ENCODE data around the gene MAP2.

The MAP2 gene

GRCh38 chr2:209445485-209445884 lies 21.6 kb downstream of the MAP2 start:
- ATAC-seq (replicated peaks) (no peak), DNase-seq (no peak)
- Mint-ChIP-seq H3K36me3 (no peaks in the 10 kb centered on the region), H3K9me3 (no peaks in the 10 kb centered on the region), H3K27ac (no peak overlapping the region), H3K4me3 (no peak overlapping the region), H3K4me1 (no peaks in the 10 kb centered on the region), H3K27me3 (no peaks in the 10 kb centered on the region)

DNA sequence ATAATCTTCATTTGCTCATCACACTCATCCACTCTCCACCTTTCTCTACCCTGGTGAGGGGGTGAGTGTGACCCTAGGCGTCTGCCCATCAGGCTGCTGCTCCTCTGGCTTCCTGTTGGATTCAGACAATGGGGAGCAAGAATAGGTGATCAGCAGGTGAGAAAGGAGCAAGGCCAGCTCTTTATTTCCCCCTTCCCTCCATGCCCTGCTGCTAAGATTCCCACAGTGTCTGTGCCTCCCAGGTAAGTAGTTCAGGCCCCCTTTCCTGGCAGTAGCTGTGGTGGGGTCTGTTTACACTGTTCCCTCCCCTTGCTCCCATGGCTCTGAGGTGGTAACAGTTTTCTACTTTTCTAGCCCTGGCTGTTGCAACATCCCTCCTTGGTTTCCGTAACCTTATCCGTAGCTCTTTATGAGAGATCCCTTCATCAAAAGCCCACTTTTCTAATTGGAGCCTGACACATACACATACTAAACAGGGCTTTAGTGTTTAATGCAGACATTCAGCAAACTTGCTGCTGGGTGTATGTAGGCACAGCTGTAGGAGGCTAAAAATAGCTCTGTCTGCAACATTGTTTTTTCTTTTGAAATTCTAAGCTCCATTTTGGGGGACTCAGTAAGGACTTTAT lies 27.5 kb downstream of the MAP2 start:
- Mint-ChIP-seq H3K36me3 (no peaks in the 10 kb centered on the region), H3K4me1 (peaks cover 0 to 1% of the 10 kb centered on the region in 2 donors), H3K27ac (no peak overlapping the region), H3K27me3 (no peaks in the 10 kb centered on the region), H3K9me3 (no peaks in the 10 kb centered on the region), H3K4me3 (no peak overlapping the region)
- ATAC-seq (replicated peaks) (no peak), DNase-seq (no peak)

DNA sequence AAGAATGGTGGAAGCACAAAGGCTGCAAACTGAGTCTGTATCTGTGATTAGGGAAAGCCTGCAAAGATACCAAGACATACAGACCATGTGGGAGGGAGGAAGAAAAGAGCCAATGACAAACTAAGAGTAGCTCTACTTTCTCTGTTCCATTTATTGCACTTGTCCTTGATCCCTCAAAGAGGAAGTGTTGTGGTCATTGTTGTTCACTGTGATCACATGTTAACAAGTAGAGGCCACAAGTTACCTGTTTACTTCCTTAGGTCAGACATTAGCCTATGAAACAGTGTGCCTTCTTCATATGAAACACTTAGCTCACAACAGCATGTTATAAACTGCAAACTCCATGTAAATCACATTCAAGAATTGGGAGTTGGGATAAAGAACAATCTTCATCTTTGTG lies 32.6 kb downstream of the MAP2 start:
- Mint-ChIP-seq H3K27ac (no peak overlapping the region), H3K9me3 (no peaks in the 10 kb centered on the region), H3K4me1 (peaks cover 0 to 2% of the 10 kb centered on the region in 2 donors), H3K36me3 (no peaks in the 10 kb centered on the region), H3K27me3 (no peaks in the 10 kb centered on the region), H3K4me3 (no peak overlapping the region)
- DNase-seq (no peak), ATAC-seq (replicated peaks) (peak; percentile 25 to 33)

DNA sequence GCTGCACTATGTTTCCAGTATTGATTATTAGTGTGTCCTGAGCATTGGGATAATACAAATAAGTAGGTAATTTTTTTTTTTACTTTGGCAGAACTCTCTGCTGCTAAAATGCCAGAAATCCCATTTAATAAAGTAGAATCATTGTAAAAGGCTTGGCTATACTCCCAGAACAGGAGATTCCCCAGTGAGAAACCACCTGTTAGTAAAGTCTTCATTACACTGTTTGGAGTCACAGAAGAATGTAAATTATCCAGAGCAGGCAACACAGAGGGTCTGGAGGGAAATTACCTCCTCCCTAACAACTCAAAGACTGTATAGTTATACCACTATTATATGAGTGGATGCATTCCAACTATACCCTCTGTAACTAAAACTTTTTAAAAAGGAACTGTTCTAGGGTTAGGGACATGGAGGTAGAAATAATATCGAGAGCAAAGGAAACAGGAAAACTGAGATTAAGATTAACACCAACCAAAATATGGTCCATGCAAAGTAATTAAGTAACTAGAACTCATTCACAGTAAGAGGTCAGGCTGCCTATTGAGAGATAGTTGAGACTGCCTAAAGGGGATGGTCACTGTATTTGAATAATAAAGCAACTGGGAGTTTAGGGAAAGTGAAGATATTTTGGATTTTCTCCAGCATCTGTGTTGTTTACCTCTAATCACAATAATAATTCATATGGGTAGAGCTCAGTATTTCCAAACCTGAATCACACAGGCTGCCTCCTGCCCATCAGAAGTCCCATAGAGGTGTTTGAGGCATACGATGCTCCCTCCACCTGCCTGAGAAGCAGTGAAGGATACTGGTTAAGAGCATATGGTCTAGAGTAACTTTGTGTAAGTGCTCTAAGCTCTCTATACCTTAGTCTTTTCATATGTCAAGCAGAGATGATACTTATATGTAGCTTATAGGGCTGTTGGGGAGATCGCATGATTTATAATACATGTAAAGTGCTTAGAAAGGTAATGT lies 34.4 kb downstream of the MAP2 start:
- Mint-ChIP-seq H3K36me3 (no peaks in the 10 kb centered on the region), H3K4me3 (no peak overlapping the region), H3K9me3 (no peaks in the 10 kb centered on the region), H3K27ac (no peak overlapping the region), H3K27me3 (no peaks in the 10 kb centered on the region), H3K4me1 (peaks cover 0 to 2% of the 10 kb centered on the region in 2 donors)
- DNase-seq: no peak
- ATAC-seq (replicated peaks): no peak

DNA sequence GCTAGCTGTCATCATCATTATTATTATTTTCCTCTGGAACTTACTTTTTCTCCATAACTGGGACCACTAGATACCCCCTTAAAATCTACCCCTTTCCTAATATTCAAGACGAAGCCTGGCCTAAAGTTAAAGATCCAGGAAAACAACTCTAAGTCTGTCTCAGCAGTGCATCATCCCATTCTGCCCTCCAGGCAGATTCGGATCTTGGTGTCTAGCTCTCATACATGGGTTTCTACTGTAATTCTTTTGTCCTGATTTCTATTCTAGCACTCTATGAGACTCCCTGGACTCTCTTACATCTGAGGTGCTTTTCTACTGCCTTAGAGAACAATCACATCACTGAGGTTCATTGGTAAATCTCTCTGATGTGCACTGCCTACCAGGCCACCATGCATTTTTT lies 35.5 kb downstream of the MAP2 start:
- Mint-ChIP-seq H3K27me3 (no peaks in the 10 kb centered on the region), H3K9me3 (no peaks in the 10 kb centered on the region), H3K27ac (no peak overlapping the region), H3K4me1 (peaks cover 0 to 4% of the 10 kb centered on the region in 2 donors), H3K4me3 (no peak overlapping the region), H3K36me3 (no peaks in the 10 kb centered on the region)
- DNase-seq: no peak
- no peak for ATAC-seq (replicated peaks)

DNA sequence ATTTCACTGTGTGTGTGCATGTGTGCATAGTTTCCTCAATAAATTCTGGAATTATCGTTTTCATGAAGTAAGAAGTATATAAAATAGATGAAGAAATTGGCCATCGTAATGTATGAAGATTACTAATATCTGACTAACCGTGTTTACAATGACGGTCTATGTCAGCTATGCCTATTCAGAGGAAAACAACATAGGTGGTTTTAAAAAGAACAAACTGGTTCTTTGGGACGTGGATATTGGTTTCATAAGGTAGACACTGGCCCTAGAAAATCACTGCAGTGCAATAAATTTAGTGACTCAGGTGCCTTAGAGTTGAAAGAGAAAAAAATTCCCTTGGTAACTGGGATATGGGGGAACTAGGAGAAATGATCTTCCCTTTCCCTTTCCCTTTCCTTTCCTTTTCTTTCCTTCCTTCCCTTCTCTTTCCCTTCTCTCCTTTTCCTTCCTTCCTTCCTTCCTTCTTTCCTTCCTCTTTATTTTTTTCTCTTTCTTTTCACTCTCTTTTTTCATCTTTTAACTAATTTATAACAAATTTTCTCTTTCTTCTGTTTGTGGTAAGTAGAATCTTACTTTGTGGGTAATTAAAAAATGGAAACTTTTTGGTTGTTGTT lies 36.4 kb downstream of the MAP2 start:
- no peaks in the 10 kb centered on the region for H3K9me3 Mint-ChIP-seq
- H3K36me3 Mint-ChIP-seq: no peaks in the 10 kb centered on the region
- DNase-seq (no peak), ATAC-seq (replicated peaks) (no peak)
- no peaks in the 10 kb centered on the region for H3K27me3 Mint-ChIP-seq
- peaks cover 0 to 4% of the 10 kb centered on the region in 2 donors for H3K4me1 Mint-ChIP-seq
- H3K4me3 Mint-ChIP-seq: no peak overlapping the region
- H3K27ac Mint-ChIP-seq: no peak overlapping the region

DNA sequence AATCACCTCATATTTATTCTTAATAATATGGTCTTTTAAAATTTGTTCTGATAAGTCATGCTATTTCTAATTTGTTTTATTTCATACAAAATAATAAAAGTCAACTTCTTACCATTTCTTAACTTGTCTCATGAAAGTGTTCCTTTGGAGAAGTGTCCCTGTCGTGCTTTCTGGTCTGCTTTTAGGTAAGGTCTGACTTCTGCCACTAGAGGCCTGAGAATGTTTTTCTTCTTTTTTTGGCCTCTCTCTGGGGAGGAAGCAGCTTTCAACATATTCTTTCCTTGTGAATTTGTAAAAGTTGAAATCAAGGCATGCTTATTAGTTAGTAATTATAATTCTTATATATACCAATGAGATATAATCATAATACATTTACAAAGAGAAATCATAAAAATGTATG lies 39.4 kb downstream of the MAP2 start:
- peak; percentile 44 to 45 for ATAC-seq (replicated peaks)
- Mint-ChIP-seq H3K9me3 (no peaks in the 10 kb centered on the region), H3K27me3 (no peaks in the 10 kb centered on the region), H3K4me1 (peaks cover 0 to 2% of the 10 kb centered on the region in 2 donors), H3K27ac (no peak overlapping the region), H3K4me3 (no peak overlapping the region), H3K36me3 (no peaks in the 10 kb centered on the region)
- no peak for DNase-seq

DNA sequence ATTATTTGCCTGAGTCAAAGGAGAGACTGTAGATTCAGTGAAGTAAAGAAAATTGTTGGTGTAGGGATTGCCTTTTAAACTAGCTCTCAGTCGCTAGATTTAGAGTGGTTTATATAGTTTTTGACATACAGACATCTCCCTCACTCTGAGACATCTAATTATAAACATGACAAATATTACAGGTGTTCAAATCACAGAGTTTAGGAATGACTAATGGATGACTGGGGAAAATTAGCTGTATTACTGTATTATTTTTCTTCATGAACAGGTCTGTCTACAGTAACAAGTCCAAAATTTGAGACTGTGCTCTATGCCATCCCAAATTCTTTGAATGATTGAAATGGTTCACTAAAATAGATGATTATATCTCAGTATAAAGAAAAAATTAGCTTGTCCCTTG lies 40.0 kb downstream of the MAP2 start:
- ATAC-seq (replicated peaks) (no peak), DNase-seq (no peak)
- no peaks in the 10 kb centered on the region for H3K9me3 Mint-ChIP-seq
- H3K36me3 Mint-ChIP-seq: no peaks in the 10 kb centered on the region
- H3K4me3 Mint-ChIP-seq: no peak overlapping the region
- H3K27ac Mint-ChIP-seq: no peak overlapping the region
- peaks cover 0 to 2% of the 10 kb centered on the region in 2 donors for H3K4me1 Mint-ChIP-seq
- H3K27me3 Mint-ChIP-seq: no peaks in the 10 kb centered on the region

DNA sequence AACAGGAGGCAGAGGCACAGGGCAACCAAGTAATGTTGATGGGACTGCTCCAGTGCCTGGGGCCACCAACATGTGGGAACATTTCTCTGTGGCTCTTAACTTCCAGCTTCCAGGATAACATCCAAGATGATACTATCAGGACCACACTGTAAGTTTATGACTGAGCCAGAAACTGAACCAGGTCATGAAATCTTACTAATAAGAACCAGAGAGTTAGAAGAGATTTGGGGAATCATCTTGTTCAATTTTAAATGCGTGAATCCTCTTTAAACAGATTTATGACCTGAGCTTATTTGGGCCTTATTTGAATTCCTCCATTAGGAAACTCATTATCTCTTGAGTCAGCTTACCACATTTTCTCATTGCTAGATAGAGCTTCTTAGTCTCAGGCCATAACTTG lies 45.0 kb downstream of the MAP2 start:
- DNase-seq (no peak), ATAC-seq (replicated peaks) (no peak)
- no peaks in the 10 kb centered on the region for H3K36me3 Mint-ChIP-seq
- H3K27me3 Mint-ChIP-seq: no peaks in the 10 kb centered on the region
- H3K4me1 Mint-ChIP-seq: peaks cover 1 to 7% of the 10 kb centered on the region in 2 donors
- no peak overlapping the region for H3K27ac Mint-ChIP-seq
- H3K9me3 Mint-ChIP-seq: peaks cover 0 to 1% of the 10 kb centered on the region in 2 donors
- H3K4me3 Mint-ChIP-seq: no peak overlapping the region

DNA sequence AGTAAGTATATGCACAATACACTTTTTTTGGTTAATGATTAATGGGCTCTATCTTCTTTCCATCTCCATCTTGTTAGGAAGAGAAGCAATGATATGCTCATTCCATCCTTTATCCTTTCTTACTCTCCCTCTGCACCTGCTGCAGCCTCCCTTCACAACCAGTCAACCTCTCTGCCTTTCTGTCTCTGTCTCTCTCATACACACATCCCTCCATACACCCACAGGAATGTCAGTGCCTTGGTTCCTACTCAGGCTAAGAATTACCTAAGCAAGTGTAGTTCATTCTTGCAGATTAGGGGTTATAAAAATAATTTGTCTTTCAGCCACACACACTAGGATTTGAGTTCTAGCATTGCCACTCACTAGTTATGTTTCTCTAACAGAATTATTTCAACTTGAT lies 45.6 kb downstream of the MAP2 start:
- Mint-ChIP-seq H3K4me3 (no peak overlapping the region), H3K27me3 (no peaks in the 10 kb centered on the region), H3K9me3 (peaks cover 0 to 1% of the 10 kb centered on the region in 2 donors), H3K27ac (no peak overlapping the region), H3K4me1 (peaks cover 1 to 7% of the 10 kb centered on the region in 2 donors), H3K36me3 (no peaks in the 10 kb centered on the region)
- no peak for DNase-seq
- no peak for ATAC-seq (replicated peaks)

DNA sequence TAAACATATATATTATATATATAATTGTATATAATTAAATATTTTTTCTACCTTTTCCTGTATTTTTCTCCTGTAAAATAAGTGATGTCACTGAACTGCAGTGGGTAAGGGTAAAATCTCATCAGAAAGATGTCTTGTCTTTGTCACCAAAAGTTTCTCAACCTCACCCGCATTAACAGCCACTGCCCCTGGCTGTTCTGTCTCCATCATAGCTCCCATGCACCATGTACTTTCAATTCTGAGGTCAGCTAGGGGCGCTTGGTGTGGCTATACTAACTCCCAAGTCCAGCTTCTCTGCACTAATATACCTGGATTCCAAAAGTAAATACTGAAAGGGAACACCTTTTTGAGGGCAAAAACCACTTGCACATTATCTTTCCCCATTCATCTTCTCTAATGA lies 46.6 kb downstream of the MAP2 start:
- Mint-ChIP-seq H3K4me1 (peaks cover 1 to 7% of the 10 kb centered on the region in 2 donors), H3K9me3 (peaks cover 0 to 1% of the 10 kb centered on the region in 2 donors), H3K36me3 (no peaks in the 10 kb centered on the region), H3K27me3 (no peaks in the 10 kb centered on the region), H3K4me3 (no peak overlapping the region), H3K27ac (no peak overlapping the region)
- no peak for DNase-seq
- no peak for ATAC-seq (replicated peaks)

GRCh38 chr2:209471037-209471436 lies 47.2 kb downstream of the MAP2 start:
- Mint-ChIP-seq H3K27ac (no peak overlapping the region), H3K9me3 (peaks cover 0 to 1% of the 10 kb centered on the region in 2 donors), H3K27me3 (no peaks in the 10 kb centered on the region), H3K4me3 (no peak overlapping the region), H3K36me3 (no peaks in the 10 kb centered on the region), H3K4me1 (peaks cover 1 to 7% of the 10 kb centered on the region in 2 donors)
- DNase-seq: no peak
- ATAC-seq (replicated peaks): no peak

- DNase-seq (no peak), ATAC-seq (replicated peaks) (no peak)
- no peak overlapping the region for H3K27ac Mint-ChIP-seq
- no peaks in the 10 kb centered on the region for H3K27me3 Mint-ChIP-seq
- H3K9me3 Mint-ChIP-seq: peaks cover 0 to 1% of the 10 kb centered on the region in 2 donors
- H3K4me1 Mint-ChIP-seq: peaks cover 1 to 7% of the 10 kb centered on the region in 2 donors
- H3K4me3 Mint-ChIP-seq: no peak overlapping the region
- H3K36me3 Mint-ChIP-seq: no peaks in the 10 kb centered on the region
Measured at GRCh38 chr2:209472112-209472832, 48.4 kb downstream of the MAP2 start.

DNA sequence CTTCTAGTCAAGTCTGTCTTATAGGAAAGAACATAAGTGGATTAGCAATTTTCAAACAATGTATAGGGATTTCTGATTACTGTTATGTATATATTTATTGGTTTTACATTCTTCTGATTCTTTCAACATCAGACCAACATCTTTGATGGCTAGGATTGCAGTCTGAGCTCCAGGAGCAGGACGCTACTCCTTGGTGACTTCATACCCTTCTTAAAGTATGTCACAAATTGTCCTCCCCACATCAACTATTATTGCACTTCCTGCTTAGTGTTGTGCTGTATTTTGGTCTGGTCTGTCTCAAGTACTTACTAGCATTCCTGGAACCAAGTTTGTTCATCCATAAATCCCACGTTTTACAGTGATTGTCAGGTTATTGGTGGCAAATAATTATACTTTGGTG lies 49.0 kb downstream of the MAP2 start:
- H3K27me3 Mint-ChIP-seq: no peaks in the 10 kb centered on the region
- DNase-seq (no peak), ATAC-seq (replicated peaks) (no peak)
- H3K9me3 Mint-ChIP-seq: peaks cover 0 to 1% of the 10 kb centered on the region in 2 donors
- H3K4me3 Mint-ChIP-seq: no peak overlapping the region
- no peaks in the 10 kb centered on the region for H3K36me3 Mint-ChIP-seq
- peaks cover 1 to 7% of the 10 kb centered on the region in 2 donors for H3K4me1 Mint-ChIP-seq
- no peak overlapping the region for H3K27ac Mint-ChIP-seq
